ENCODE measurements around the gene LMTK3. TPM values are rescaled to one million over a fixed set of nuclear protein-coding genes. Genes with fewer than 3 reads are reported as not detected.

The LMTK3 gene
- total and polyA plus RNA-seq, 2 experiments from 2014 or later = 1.6 to 11.8 TPM

DNA sequence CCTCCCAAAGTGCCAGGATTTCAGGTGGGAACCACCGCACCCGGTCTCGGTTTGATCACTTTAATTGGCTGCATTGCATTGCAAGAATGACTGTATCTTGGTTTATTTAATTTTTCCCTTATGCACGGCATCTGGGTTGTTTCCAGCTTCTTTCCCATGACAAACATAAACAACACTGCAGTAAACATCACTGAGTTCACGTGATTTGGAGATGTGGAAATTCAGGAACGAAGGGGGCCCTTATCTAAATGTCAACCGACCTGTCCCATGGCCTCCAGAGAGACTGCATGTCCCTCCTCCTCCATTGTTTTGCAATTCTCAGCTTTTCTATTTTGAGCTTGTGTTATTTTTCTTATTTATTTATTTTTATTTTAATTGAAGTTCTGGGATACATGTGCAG is 25.9 kb upstream of the LMTK3 start (continued):
- TF ChIP-seq, protein P1, sequence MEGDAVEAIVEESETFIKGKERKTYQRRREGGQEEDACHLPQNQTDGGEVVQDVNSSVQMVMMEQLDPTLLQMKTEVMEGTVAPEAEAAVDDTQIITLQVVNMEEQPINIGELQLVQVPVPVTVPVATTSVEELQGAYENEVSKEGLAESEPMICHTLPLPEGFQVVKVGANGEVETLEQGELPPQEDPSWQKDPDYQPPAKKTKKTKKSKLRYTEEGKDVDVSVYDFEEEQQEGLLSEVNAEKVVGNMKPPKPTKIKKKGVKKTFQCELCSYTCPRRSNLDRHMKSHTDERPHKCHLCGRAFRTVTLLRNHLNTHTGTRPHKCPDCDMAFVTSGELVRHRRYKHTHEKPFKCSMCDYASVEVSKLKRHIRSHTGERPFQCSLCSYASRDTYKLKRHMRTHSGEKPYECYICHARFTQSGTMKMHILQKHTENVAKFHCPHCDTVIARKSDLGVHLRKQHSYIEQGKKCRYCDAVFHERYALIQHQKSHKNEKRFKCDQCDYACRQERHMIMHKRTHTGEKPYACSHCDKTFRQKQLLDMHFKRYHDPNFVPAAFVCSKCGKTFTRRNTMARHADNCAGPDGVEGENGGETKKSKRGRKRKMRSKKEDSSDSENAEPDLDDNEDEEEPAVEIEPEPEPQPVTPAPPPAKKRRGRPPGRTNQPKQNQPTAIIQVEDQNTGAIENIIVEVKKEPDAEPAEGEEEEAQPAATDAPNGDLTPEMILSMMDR (conservative IDR thresholded peaks at IDR 0.05; ENCODE audit: low read depth in 2 of 2) = no peak

GRCh38 chr19:48533770-48534169 is 22.1 kb upstream of the LMTK3 start:
- no peak for DNase-seq (ENCODE audit: low spot score)
- no peaks in the 10 kb centered on the region for H3K27me3 ChIP-seq (ENCODE audit: insufficient read depth)
- H3K4me3 ChIP-seq = no peak overlapping the region
- no peaks in the 10 kb centered on the region for H3K4me1 ChIP-seq (ENCODE audit: insufficient read depth)
- Mint-ChIP-seq H3K4me3 (no peak overlapping the region), H3K4me1 (peaks cover 4% of the 10 kb centered on the region; the same call in 2 of the 3 replicates), H3K9me3 (peaks cover 10% of the 10 kb centered on the region), H3K27ac (no peak overlapping the region), H3K36me3 (ENCODE audit: low read depth) (peaks cover 5% of the 10 kb centered on the region; the same call in 2 of the 3 replicates), H3K27me3 (ENCODE audit: insufficient read depth, low read depth, poor library complexity) (peaks cover 3% of the 10 kb centered on the region)
- TF ChIP-seq NANOG (IDR thresholded peaks at IDR 0.05; ENCODE audit: borderline replicate concordance) (no peak), EZH2 (IDR thresholded peaks at IDR 0.05; ENCODE audit: low read depth, unreplicated experiment) (no peak), STAT1 (IDR thresholded peaks at IDR 0.05; ENCODE audit: unreplicated experiment) (no peak), EZH2phosphoT487 (IDR thresholded peaks at IDR 0.05; ENCODE audit: unreplicated experiment) (no peak), ZNF462 (CRISPR knock-in tag; IDR thresholded peaks at IDR 0.05) (no peak), ZNF114 (CRISPR knock-in tag; IDR thresholded peaks at IDR 0.05) (no peak)
- TF ChIP-seq, protein P1 (conservative IDR thresholded peaks at IDR 0.05; ENCODE audit: low read depth in 2 of 2) = no peak
- TF ChIP-seq, protein P2, sequence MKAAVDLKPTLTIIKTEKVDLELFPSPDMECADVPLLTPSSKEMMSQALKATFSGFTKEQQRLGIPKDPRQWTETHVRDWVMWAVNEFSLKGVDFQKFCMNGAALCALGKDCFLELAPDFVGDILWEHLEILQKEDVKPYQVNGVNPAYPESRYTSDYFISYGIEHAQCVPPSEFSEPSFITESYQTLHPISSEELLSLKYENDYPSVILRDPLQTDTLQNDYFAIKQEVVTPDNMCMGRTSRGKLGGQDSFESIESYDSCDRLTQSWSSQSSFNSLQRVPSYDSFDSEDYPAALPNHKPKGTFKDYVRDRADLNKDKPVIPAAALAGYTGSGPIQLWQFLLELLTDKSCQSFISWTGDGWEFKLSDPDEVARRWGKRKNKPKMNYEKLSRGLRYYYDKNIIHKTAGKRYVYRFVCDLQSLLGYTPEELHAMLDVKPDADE (IDR thresholded peaks at IDR 0.05) = no peak
- H3K27ac ChIP-seq (ENCODE audit: low read depth) = no peak overlapping the region
- H4K20me1 ChIP-seq (replicated peaks; ENCODE audit: insufficient read depth) = no peaks in the 10 kb centered on the region
- H3K4me2 ChIP-seq = no peak overlapping the region
- no peaks in the 10 kb centered on the region for H3K9me2 ChIP-seq (ENCODE audit: insufficient read depth)
- H3K79me2 ChIP-seq (replicated peaks; ENCODE audit: insufficient read depth) = no peaks in the 10 kb centered on the region
- no peaks in the 10 kb centered on the region for H3F3A ChIP-seq (replicated peaks; ENCODE audit: low read depth)
- H2AFZ ChIP-seq = no peak overlapping the region
- no peaks in the 10 kb centered on the region; the same call in 1 of the 2 replicates for H3K36me3 ChIP-seq (ENCODE audit: insufficient read depth)
- ATAC-seq = no peak

All from GM23338 (cell line).